Measurements from ENCODE around the gene SPOP.
A peak's percentile ranks its signal among the peaks of the same experiment; 100 is the strongest.

Gene SPOP

GRCh38 chr17:49582789-49583188 lies 95.1 kb downstream of the SPOP start:
- Histone ChIP-seq H3K36me3 (ENCODE audit: control insufficient read depth in 1 of 2, insufficient read depth in 2 of 2, low read depth in 1 of 2, low read length in 2 of 2) (peaks cover 0 to 11% of the 10 kb centered on the region in 2 experiments), H2AK5ac (ENCODE audit: low read length, severe bottlenecking) (no peak overlapping the region), H4K8ac (ENCODE audit: low read length) (no peak overlapping the region), H2BK12ac (ENCODE audit: low read length in 2 of 2) (no peak overlapping the region), H2AFZ (ENCODE audit: low read depth, low read length) (no peak overlapping the region), H3K4me1 (ENCODE audit: control insufficient read depth, insufficient read depth, low read depth, low read length) (peaks cover 12% of the 10 kb centered on the region), H3K14ac (ENCODE audit: low read length in 2 of 2) (no peak overlapping the region), H3K4ac (ENCODE audit: low read depth in 1 of 2, low read length in 2 of 2) (no peak overlapping the region), H2BK120ac (ENCODE audit: low read depth, low read length) (no peak overlapping the region), H3K23ac (ENCODE audit: low read length in 2 of 2) (no peak overlapping the region), H2BK5ac (ENCODE audit: low read depth, low read length, poor library complexity, severe bottlenecking) (no peak overlapping the region), H3K79me1 (replicated peaks; ENCODE audit: low read length, poor library complexity, severe bottlenecking) (no peaks in the 10 kb centered on the region), H2BK15ac (ENCODE audit: low read depth, poor library complexity, severe bottlenecking) (no peak overlapping the region), H3K4me2 (ENCODE audit: low read length, poor library complexity, severe bottlenecking) (no peak overlapping the region), H4K91ac (ENCODE audit: low read length) (no peak overlapping the region), H3K27ac (ENCODE audit: low read length, poor library complexity, severe bottlenecking) (no peak overlapping the region), H3K18ac (ENCODE audit: low read depth in 1 of 2, low read length in 2 of 2) (no peak overlapping the region), H3K9ac (ENCODE audit: low read length) (no peak overlapping the region), H3K27me3 (ENCODE audit: control insufficient read depth in 1 of 2, insufficient read depth in 1 of 2, low read length in 2 of 2) (peaks cover 7 to 8% of the 10 kb centered on the region in 2 experiments), H3K9me3 (ENCODE audit: control insufficient read depth, low read length) (no peaks in the 10 kb centered on the region), H3K4me3 (ENCODE audit: insufficient read depth in 1 of 2, low read depth in 1 of 2, low read length in 2 of 2) (no peak overlapping the region)
- no peak for DNase-seq
- 89% methylated on average over 8 of the region's 8 CpGs for WGBS

- Histone ChIP-seq H3K36me3 (ENCODE audit: control insufficient read depth in 1 of 2, insufficient read depth in 2 of 2, low read depth in 1 of 2, low read length in 2 of 2) (peaks cover 0 to 6% of the 10 kb centered on the region in 2 experiments), H3K79me1 (replicated peaks; ENCODE audit: low read length, poor library complexity, severe bottlenecking) (no peaks in the 10 kb centered on the region), H3K4me3 (ENCODE audit: insufficient read depth in 1 of 2, low read depth in 1 of 2, low read length in 2 of 2) (no peak overlapping the region), H2BK120ac (ENCODE audit: low read depth, low read length) (no peak overlapping the region), H3K23ac (ENCODE audit: low read length in 2 of 2) (no peak overlapping the region), H3K27ac (ENCODE audit: low read length, poor library complexity, severe bottlenecking) (no peak overlapping the region), H2BK15ac (ENCODE audit: low read depth, poor library complexity, severe bottlenecking) (peak overlapping the region; percentile 54), H2BK12ac (ENCODE audit: low read length in 2 of 2) (no peak overlapping the region), H3K4ac (ENCODE audit: low read depth in 1 of 2, low read length in 2 of 2) (no peak overlapping the region), H3K4me1 (ENCODE audit: control insufficient read depth, insufficient read depth, low read depth, low read length) (peaks cover 14% of the 10 kb centered on the region), H3K4me2 (ENCODE audit: low read length, poor library complexity, severe bottlenecking) (no peak overlapping the region), H4K8ac (ENCODE audit: low read length) (no peak overlapping the region), H3K27me3 (ENCODE audit: control insufficient read depth in 1 of 2, insufficient read depth in 1 of 2, low read length in 2 of 2) (peaks cover 13 to 14% of the 10 kb centered on the region in 2 experiments), H3K18ac (ENCODE audit: low read depth in 1 of 2, low read length in 2 of 2) (no peak overlapping the region), H2AK5ac (ENCODE audit: low read length, severe bottlenecking) (no peak overlapping the region), H2BK5ac (ENCODE audit: low read depth, low read length, poor library complexity, severe bottlenecking) (no peak overlapping the region), H3K9me3 (ENCODE audit: control insufficient read depth, low read length) (no peaks in the 10 kb centered on the region), H4K91ac (ENCODE audit: low read length) (no peak overlapping the region), H2AFZ (ENCODE audit: low read depth, low read length) (no peak overlapping the region), H3K9ac (ENCODE audit: low read length) (no peak overlapping the region), H3K14ac (ENCODE audit: low read length in 2 of 2) (no peak overlapping the region)
- WGBS: 92% methylated on average over 12 of the region's 12 CpGs
- no peak for DNase-seq
Measured at GRCh38 chr17:49582055-49582722, 95.7 kb downstream of the SPOP start.

- no peak overlapping the region for H2BK12ac ChIP-seq (ENCODE audit: low read length in 2 of 2)
- no peak overlapping the region for H3K27ac ChIP-seq (ENCODE audit: low read length, poor library complexity, severe bottlenecking)
- no peak overlapping the region for H3K9ac ChIP-seq (ENCODE audit: low read length)
- H4K91ac ChIP-seq (ENCODE audit: low read length): no peak overlapping the region
- WGBS: 80% methylated on average over 6 of the region's 6 CpGs
- H3K4me1 ChIP-seq (ENCODE audit: control insufficient read depth, insufficient read depth, low read depth, low read length): peaks cover 19% of the 10 kb centered on the region
- H3K79me1 ChIP-seq (replicated peaks; ENCODE audit: low read length, poor library complexity, severe bottlenecking): no peaks in the 10 kb centered on the region
- no peak overlapping the region for H3K4me2 ChIP-seq (ENCODE audit: low read length, poor library complexity, severe bottlenecking)
- no peak overlapping the region for H2BK15ac ChIP-seq (ENCODE audit: low read depth, poor library complexity, severe bottlenecking)
- no peak overlapping the region for H2BK5ac ChIP-seq (ENCODE audit: low read depth, low read length, poor library complexity, severe bottlenecking)
- no peaks in the 10 kb centered on the region for H3K9me3 ChIP-seq (ENCODE audit: control insufficient read depth, low read length)
- no peak overlapping the region for H3K4ac ChIP-seq (ENCODE audit: low read depth in 1 of 2, low read length in 2 of 2)
- no peak overlapping the region for H2AK5ac ChIP-seq (ENCODE audit: low read length, severe bottlenecking)
- no peak overlapping the region for H2BK120ac ChIP-seq (ENCODE audit: low read depth, low read length)
- no peak overlapping the region for H2AFZ ChIP-seq (ENCODE audit: low read depth, low read length)
- no peak overlapping the region for H3K18ac ChIP-seq (ENCODE audit: low read depth in 1 of 2, low read length in 2 of 2)
- peaks cover 17 to 19% of the 10 kb centered on the region in 2 experiments for H3K27me3 ChIP-seq (ENCODE audit: control insufficient read depth in 1 of 2, insufficient read depth in 1 of 2, low read length in 2 of 2)
- no peak overlapping the region for H3K14ac ChIP-seq (ENCODE audit: low read length in 2 of 2)
- DNase-seq: no peak
- peaks cover 0 to 6% of the 10 kb centered on the region in 2 experiments for H3K36me3 ChIP-seq (ENCODE audit: control insufficient read depth in 1 of 2, insufficient read depth in 2 of 2, low read depth in 1 of 2, low read length in 2 of 2)
- no peak overlapping the region for H3K23ac ChIP-seq (ENCODE audit: low read length in 2 of 2)
- H4K8ac ChIP-seq (ENCODE audit: low read length): no peak overlapping the region
- H3K4me3 ChIP-seq (ENCODE audit: insufficient read depth in 1 of 2, low read depth in 1 of 2, low read length in 2 of 2): no peak overlapping the region
Measured at GRCh38 chr17:49581648-49581998, 96.3 kb downstream of the SPOP start.

GRCh38 chr17:49580981-49581647 lies 96.8 kb downstream of the SPOP start:
- no peak overlapping the region for H3K9ac ChIP-seq (ENCODE audit: low read length)
- no peak overlapping the region for H2BK12ac ChIP-seq (ENCODE audit: low read length in 2 of 2)
- H3K4me2 ChIP-seq (ENCODE audit: low read length, poor library complexity, severe bottlenecking): no peak overlapping the region
- no peak overlapping the region for H4K8ac ChIP-seq (ENCODE audit: low read length)
- H3K23ac ChIP-seq (ENCODE audit: low read length in 2 of 2): no peak overlapping the region
- H3K4me1 ChIP-seq (ENCODE audit: control insufficient read depth, insufficient read depth, low read depth, low read length): peaks cover 22% of the 10 kb centered on the region
- no peak for DNase-seq
- H2AK5ac ChIP-seq (ENCODE audit: low read length, severe bottlenecking): no peak overlapping the region
- H3K4ac ChIP-seq (ENCODE audit: low read depth in 1 of 2, low read length in 2 of 2): no peak overlapping the region
- H4K91ac ChIP-seq (ENCODE audit: low read length): no peak overlapping the region
- no peak overlapping the region for H3K18ac ChIP-seq (ENCODE audit: low read depth in 1 of 2, low read length in 2 of 2)
- H3K9me3 ChIP-seq (ENCODE audit: control insufficient read depth, low read length): no peaks in the 10 kb centered on the region
- H3K27me3 ChIP-seq (ENCODE audit: control insufficient read depth in 1 of 2, insufficient read depth in 1 of 2, low read length in 2 of 2): peaks cover 17 to 19% of the 10 kb centered on the region in 2 experiments
- H2AFZ ChIP-seq (ENCODE audit: low read depth, low read length): no peak overlapping the region
- no peak overlapping the region for H3K4me3 ChIP-seq (ENCODE audit: insufficient read depth in 1 of 2, low read depth in 1 of 2, low read length in 2 of 2)
- H3K27ac ChIP-seq (ENCODE audit: low read length, poor library complexity, severe bottlenecking): no peak overlapping the region
- H2BK120ac ChIP-seq (ENCODE audit: low read depth, low read length): no peak overlapping the region
- H3K36me3 ChIP-seq (ENCODE audit: control insufficient read depth in 1 of 2, insufficient read depth in 2 of 2, low read depth in 1 of 2, low read length in 2 of 2): peaks cover 0 to 6% of the 10 kb centered on the region in 2 experiments
- H2BK5ac ChIP-seq (ENCODE audit: low read depth, low read length, poor library complexity, severe bottlenecking): no peak overlapping the region
- WGBS: 92% methylated on average over 11 of the region's 12 CpGs
- no peaks in the 10 kb centered on the region for H3K79me1 ChIP-seq (replicated peaks; ENCODE audit: low read length, poor library complexity, severe bottlenecking)
- H2BK15ac ChIP-seq (ENCODE audit: low read depth, poor library complexity, severe bottlenecking): no peak overlapping the region
- no peak overlapping the region for H3K14ac ChIP-seq (ENCODE audit: low read length in 2 of 2)
